ENCODE data around the gene CLUH. TPM values are rescaled to one million over a fixed set of nuclear protein-coding genes. Genes with fewer than 3 reads are reported as not detected.
A peak's percentile ranks its signal among the peaks of the same experiment; 100 is the strongest.

CLUH gene
- total RNA-seq, 2 experiments from 2014 or later = 59.0 to 64.9 TPM

DNA sequence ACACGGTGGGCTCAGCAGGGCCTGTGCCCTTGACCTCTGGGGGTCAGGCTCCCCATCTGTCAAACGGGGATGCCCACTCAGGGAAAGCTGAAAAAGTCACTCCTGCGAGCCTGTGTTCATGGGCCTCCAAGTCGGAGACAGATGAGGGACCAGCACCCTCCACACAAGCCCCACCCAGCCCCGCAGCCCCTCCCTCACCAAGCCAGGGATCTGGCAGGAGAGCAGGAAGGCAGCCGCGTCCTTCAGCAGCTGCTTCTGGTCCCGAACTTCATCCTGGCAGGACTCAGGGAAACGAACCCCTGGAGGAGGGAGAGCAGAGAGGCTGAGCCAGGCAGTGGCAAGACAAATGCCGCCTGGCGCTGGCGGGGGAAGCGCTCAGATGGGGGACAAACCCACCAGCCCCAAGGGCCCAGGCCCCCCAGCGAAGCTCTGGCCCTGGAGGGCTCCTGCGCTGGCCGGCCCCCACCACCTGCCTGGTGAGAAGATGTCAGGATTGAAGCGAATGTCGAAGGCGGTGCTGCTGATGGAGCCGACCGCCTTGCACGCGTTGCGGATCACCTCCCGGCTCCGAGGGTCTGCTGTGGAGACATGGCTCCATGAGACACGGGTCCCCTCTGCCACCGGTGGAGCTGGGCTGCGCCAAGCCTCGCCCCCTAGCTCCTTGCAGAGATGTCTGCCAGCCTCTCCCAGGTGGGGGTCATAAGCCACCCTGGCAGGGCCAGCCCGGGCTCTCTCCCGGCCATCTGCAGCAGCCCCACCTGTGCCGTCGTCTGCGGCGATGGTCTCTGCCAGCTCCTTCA, 15.4 kb downstream of the CLUH start:
- H3K27ac Mint-ChIP-seq = no peak overlapping the region

GRCh38 chr17:2695243-2695960, 16.2 kb downstream of the CLUH start:
- H3K27ac Mint-ChIP-seq = no peak overlapping the region
- H3K27me3 Mint-ChIP-seq (ENCODE audit: low read depth) = no peaks in the 10 kb centered on the region
- ChIA-PET POLR2A (interaction anchor here (0.8 to 1.0 kb wide), 2 partner anchors 9 to 15 kb away, joined by 3 to 5 read pairs; no protein-coding TSS in a partner anchor), CTCF (no interaction called here)
- no peaks in the 10 kb centered on the region for H3K4me1 Mint-ChIP-seq (ENCODE audit: low read depth)
- DNase-seq (no peak), ATAC-seq (no peak)
- no peaks in the 10 kb centered on the region for H3K9me3 Mint-ChIP-seq (ENCODE audit: insufficient read depth)
- peaks cover 18% of the 10 kb centered on the region for H3K36me3 Mint-ChIP-seq (ENCODE audit: low read depth)
- H3K4me3 Mint-ChIP-seq = no peak overlapping the region

More for the DNA sequence above, 15.4 kb downstream of the CLUH start:
- ChIA-PET CTCF (no interaction called here), POLR2A (interaction anchor here (0.8 to 1.0 kb wide), 2 partner anchors 10 to 14 kb away, joined by 3 to 5 read pairs; no protein-coding TSS in a partner anchor)
- H3K4me1 Mint-ChIP-seq (ENCODE audit: low read depth) = no peaks in the 10 kb centered on the region
- H3K27me3 Mint-ChIP-seq (ENCODE audit: low read depth) = no peaks in the 10 kb centered on the region
- H3K9me3 Mint-ChIP-seq (ENCODE audit: insufficient read depth) = no peaks in the 10 kb centered on the region
- no peak for DNase-seq
- H3K4me3 Mint-ChIP-seq = no peak overlapping the region
- ATAC-seq = no peak
- H3K36me3 Mint-ChIP-seq (ENCODE audit: low read depth) = peaks cover 19% of the 10 kb centered on the region

- H3K27me3 Mint-ChIP-seq (ENCODE audit: low read depth) = no peaks in the 10 kb centered on the region
- peak; percentile 15 for ATAC-seq
- CTCF ChIA-PET = no interaction called here
- H3K4me1 Mint-ChIP-seq (ENCODE audit: low read depth) = no peaks in the 10 kb centered on the region
- DNase-seq = no peak
- H3K4me3 Mint-ChIP-seq = no peak overlapping the region
- no peaks in the 10 kb centered on the region for H3K9me3 Mint-ChIP-seq (ENCODE audit: insufficient read depth)
- POLR2A ChIA-PET = no interaction called here
- no peak overlapping the region for H3K27ac Mint-ChIP-seq
- peaks cover 18% of the 10 kb centered on the region for H3K36me3 Mint-ChIP-seq (ENCODE audit: low read depth)
Observed at GRCh38 chr17:2694381-2695242, 17.0 kb downstream of the CLUH start.

DNA sequence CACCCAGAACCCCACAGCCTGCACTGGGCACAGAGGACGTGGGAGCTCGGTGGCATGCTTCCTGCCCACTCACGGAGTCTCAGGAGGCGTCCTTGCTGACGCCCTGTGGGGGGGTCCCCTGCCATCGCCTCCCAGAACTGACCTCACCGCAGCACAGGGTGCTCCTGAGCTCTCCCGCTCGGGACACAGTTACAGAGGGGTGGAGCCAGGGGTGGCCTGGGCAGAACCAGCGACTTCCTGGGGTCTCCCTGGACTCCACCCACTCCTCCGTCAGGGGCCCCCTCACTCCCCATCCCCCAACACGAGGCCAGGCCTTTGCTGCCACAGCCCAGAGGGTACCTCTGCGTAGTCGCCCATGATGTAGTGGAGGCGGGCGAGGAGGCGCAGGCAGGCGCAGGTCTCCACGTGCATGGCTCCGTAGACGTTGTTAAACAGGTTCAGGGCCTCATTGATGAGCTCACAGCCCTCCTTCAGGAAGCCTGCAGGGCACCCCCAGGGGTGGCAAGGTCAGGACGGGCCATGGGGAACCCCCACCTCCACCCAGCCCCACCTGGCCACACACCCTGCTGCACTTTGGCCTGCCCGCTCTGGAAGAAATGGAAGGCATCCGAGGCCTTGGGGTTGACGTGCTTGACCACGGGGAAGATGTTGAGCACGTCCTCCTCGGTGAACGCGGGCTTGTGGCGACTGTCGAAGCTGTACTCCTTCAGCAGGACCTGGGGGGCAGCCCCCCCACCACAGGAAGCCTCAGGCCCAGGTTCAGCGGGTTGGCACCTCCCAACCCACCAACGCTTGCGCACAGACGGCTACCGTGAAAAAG, 17.8 kb downstream of the CLUH start:
- POLR2A ChIA-PET = no interaction called here
- CTCF ChIA-PET = no interaction called here
- Mint-ChIP-seq H3K9me3 (ENCODE audit: insufficient read depth) (no peaks in the 10 kb centered on the region), H3K27me3 (ENCODE audit: low read depth) (no peaks in the 10 kb centered on the region), H3K4me1 (ENCODE audit: low read depth) (peaks cover 5% of the 10 kb centered on the region), H3K4me3 (no peak overlapping the region), H3K36me3 (ENCODE audit: low read depth) (peaks cover 21% of the 10 kb centered on the region), H3K27ac (no peak overlapping the region)
- ATAC-seq = no peak
- DNase-seq = no peak

DNA sequence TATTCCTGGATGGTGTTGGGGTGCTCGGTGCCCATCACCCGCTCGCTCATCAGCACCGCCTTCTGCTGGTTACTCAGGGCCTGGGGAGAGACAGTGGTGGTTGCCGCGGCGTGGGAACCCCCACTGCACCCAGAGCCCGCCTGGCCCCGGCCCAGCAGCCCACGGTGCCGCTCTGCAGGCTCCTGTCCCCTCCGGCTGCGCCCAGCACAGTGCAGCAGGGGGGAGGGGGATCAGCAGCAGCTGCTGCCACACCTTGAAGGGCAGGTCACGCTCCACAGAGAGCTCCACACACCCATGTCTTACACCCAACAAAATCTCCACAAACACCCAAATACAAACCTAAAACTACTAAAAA, 18.8 kb downstream of the CLUH start:
- Mint-ChIP-seq H3K9me3 (ENCODE audit: insufficient read depth) (no peaks in the 10 kb centered on the region), H3K4me3 (no peak overlapping the region), H3K4me1 (ENCODE audit: low read depth) (peaks cover 8% of the 10 kb centered on the region), H3K36me3 (ENCODE audit: low read depth) (peaks cover 22% of the 10 kb centered on the region), H3K27me3 (ENCODE audit: low read depth) (no peaks in the 10 kb centered on the region), H3K27ac (no peak overlapping the region)
- ATAC-seq = no peak
- ChIA-PET CTCF (no interaction called here), POLR2A (no interaction called here)
- no peak for DNase-seq

DNA sequence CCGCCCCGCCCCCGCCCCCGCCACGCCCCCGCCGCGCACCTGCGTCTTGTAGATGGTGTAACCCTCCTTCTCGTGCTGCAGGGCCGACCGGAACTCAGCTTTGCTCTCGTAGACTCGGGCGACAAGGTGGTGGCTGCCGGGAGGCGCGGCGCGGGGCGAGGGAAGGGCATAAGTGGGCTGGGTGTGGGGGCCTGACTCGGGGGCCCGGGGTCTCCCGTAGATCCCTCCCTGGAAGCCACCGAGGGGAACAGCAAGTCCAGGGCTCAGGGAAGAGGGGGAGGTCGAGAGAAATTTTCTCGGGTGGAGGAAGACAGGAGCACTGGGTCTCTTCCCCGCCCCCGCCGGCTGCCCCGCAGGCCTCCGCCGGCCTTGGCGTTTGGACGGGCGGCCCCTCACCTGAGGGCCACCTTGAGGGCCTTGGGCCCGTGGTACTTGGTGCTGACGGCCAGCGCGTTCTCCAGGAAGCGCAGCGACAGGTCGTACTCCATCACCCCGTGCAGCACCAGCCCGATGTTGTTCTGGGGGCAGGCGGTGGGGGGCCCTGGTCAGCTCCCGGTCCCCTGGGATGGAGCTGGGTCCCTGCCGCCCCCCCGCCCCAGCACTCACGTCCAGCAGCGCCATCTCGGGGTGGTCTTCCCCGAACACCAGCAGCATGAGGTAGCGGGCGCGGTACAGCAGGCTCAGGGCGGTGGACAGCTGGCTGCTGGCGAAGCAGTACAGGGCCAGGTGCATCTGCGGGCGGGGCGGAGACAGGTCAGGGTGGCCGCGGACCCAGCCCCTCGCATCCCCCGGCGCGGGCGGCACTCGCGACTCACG, 19.4 kb downstream of the CLUH start:
- POLR2A ChIA-PET = no interaction called here
- Mint-ChIP-seq H3K4me1 (ENCODE audit: low read depth) (peaks cover 8% of the 10 kb centered on the region), H3K36me3 (ENCODE audit: low read depth) (peaks cover 22% of the 10 kb centered on the region), H3K27me3 (ENCODE audit: low read depth) (no peaks in the 10 kb centered on the region), H3K9me3 (ENCODE audit: insufficient read depth) (no peaks in the 10 kb centered on the region), H3K27ac (no peak overlapping the region), H3K4me3 (no peak overlapping the region)
- DNase-seq = no peak
- ATAC-seq = no peak
- CTCF ChIA-PET = no interaction called here

GRCh38 chr17:2691069-2691871, 20.3 kb downstream of the CLUH start:
- Mint-ChIP-seq H3K4me1 (ENCODE audit: low read depth) (peaks cover 8% of the 10 kb centered on the region), H3K9me3 (ENCODE audit: insufficient read depth) (no peaks in the 10 kb centered on the region), H3K27me3 (ENCODE audit: low read depth) (no peaks in the 10 kb centered on the region), H3K27ac (no peak overlapping the region), H3K4me3 (no peak overlapping the region), H3K36me3 (ENCODE audit: low read depth) (peaks cover 19% of the 10 kb centered on the region)
- ChIA-PET CTCF (no interaction called here), POLR2A (no interaction called here)
- DNase-seq (no peak), ATAC-seq (no peak)

GRCh38 chr17:2690165-2691068, 21.1 kb downstream of the CLUH start:
- DNase-seq (no peak), ATAC-seq (no peak)
- Mint-ChIP-seq H3K27ac (no peak overlapping the region), H3K27me3 (ENCODE audit: low read depth) (no peaks in the 10 kb centered on the region), H3K4me3 (no peak overlapping the region), H3K36me3 (ENCODE audit: low read depth) (peaks cover 19% of the 10 kb centered on the region), H3K9me3 (ENCODE audit: insufficient read depth) (no peaks in the 10 kb centered on the region), H3K4me1 (ENCODE audit: low read depth) (peaks cover 8% of the 10 kb centered on the region)
- ChIA-PET POLR2A (no interaction called here), CTCF (no interaction called here)

- Mint-ChIP-seq H3K36me3 (ENCODE audit: low read depth) (peaks cover 19% of the 10 kb centered on the region), H3K27ac (peak overlapping the region; percentile 25), H3K27me3 (ENCODE audit: low read depth) (no peaks in the 10 kb centered on the region), H3K4me3 (no peak overlapping the region), H3K4me1 (ENCODE audit: low read depth) (peaks cover 8% of the 10 kb centered on the region), H3K9me3 (ENCODE audit: insufficient read depth) (no peaks in the 10 kb centered on the region)
- ATAC-seq = peak; percentile 25
- CTCF ChIA-PET = interaction anchor here (1.5 kb wide), 1 partner anchor 307 kb away, joined by 4 read pairs; no protein-coding TSS in a partner anchor
- POLR2A ChIA-PET = no interaction called here
- DNase-seq = peak; percentile 43
Observed at GRCh38 chr17:2689411-2690164, 22.0 kb downstream of the CLUH start.

Measured in activated CD8-positive, alpha-beta T cell treated with anti-CD3 and anti-CD28 coated beads, Interleukin-2, amount 10 ng/mL, durations not matched to agents 7 days and 5 days (primary cell).